HG03565 (cell line): ENCODE measurements around the gene ATP6V1E1.
"Not testable (repeated sequence)": the region's sequence is repeated elsewhere in the genome, so short reads cannot be mapped to it uniquely, and the experiment has no call there.

Experiments used
- ATAC-seq: cut with Tn5 transposase; IDR thresholded peaks from one replicate; pipeline ENCODE4 v1.9.1; 2021; ENCODE audit warnings: mild to moderate bottlenecking, moderate library complexity; ENCODE audit not compliant: unreplicated experiment

The ATP6V1E1 gene

GRCh38 chr22:17628406-17629172 lies at the start of gene ATP6V1E1:
TSS of gene ATP6V1E1 (minus strand) at chr22:17628749. CDS start at chr22:17628635, 114 bp downstream.
- peak; percentile 97 for ATAC-seq

GRCh38 chr22:17675584-17675983 lies 47.0 kb upstream of the ATP6V1E1 start:
- ATAC-seq = no peak

GRCh38 chr22:17674152-17674551 lies 45.6 kb upstream of the ATP6V1E1 start:
- ATAC-seq = no peak

- ATAC-seq = no peak
Measured at GRCh38 chr22:17672417-17672991, 44.0 kb upstream of the ATP6V1E1 start.

GRCh38 chr22:17671521-17672092 lies 43.1 kb upstream of the ATP6V1E1 start:
- not testable (repeated sequence) for ATAC-seq

GRCh38 chr22:17665854-17666253 lies 37.3 kb upstream of the ATP6V1E1 start:
- no peak for ATAC-seq

GRCh38 chr22:17665248-17665647 lies 36.7 kb upstream of the ATP6V1E1 start:
- no peak for ATAC-seq

GRCh38 chr22:17664414-17665055 lies 36.0 kb upstream of the ATP6V1E1 start:
- no peak for ATAC-seq

- ATAC-seq = no peak
Measured at GRCh38 chr22:17656870-17657395, 28.4 kb upstream of the ATP6V1E1 start.

- no peak for ATAC-seq
Measured at GRCh38 chr22:17655289-17655688, 26.7 kb upstream of the ATP6V1E1 start.

- no peak for ATAC-seq
Measured at GRCh38 chr22:17648569-17648968, 20.0 kb upstream of the ATP6V1E1 start.

GRCh38 chr22:17647991-17648390 lies 19.4 kb upstream of the ATP6V1E1 start:
- ATAC-seq = no peak

- no peak for ATAC-seq
Measured at GRCh38 chr22:17647452-17647851, 18.9 kb upstream of the ATP6V1E1 start.

- not testable (repeated sequence) for ATAC-seq
Measured at GRCh38 chr22:17642357-17642756, 13.8 kb upstream of the ATP6V1E1 start.

- ATAC-seq = no peak
Measured at GRCh38 chr22:17641269-17641668, 12.7 kb upstream of the ATP6V1E1 start.

GRCh38 chr22:17639247-17639741 lies 10.7 kb upstream of the ATP6V1E1 start:
- no peak for ATAC-seq

GRCh38 chr22:17638432-17639246 lies 10.1 kb upstream of the ATP6V1E1 start, which contains the start of gene BCL2L13:
TSS of gene BCL2L13 (plus strand) at chr22:17638757. CDS start at chr22:17655712, 16,955 bp downstream.
- ATAC-seq = peak; percentile 80

GRCh38 chr22:17638182-17638431 lies 9.6 kb upstream of the ATP6V1E1 start:
- ATAC-seq = peak; percentile 17

- no peak for ATAC-seq
Measured at GRCh38 chr22:17637490-17638181, 9.1 kb upstream of the ATP6V1E1 start.

- not testable (repeated sequence) for ATAC-seq
Measured at GRCh38 chr22:17636850-17637249, 8.3 kb upstream of the ATP6V1E1 start.
